ENCODE measurements around the gene GRM7.

Gene GRM7

DNA sequence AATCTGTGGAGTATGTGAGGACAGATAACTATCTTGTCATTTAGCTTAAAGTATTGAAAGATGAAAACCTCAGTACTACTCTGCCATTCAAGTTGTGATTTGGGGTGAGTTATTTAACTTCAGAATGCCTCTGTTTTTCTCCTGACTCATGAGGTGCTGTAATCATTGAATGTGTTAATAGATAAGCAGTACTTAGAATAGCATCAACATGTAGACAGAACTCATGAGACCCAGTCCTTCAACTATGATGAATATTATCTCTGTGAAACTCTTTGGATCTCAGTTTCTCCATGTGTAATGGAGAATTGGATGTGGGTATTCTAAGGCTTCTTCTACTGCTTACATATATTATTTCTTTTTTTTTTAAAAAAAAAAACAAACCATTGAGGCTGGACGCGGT lies 431.4 kb downstream of the GRM7 start:
- FAIRE-seq (no peak), DNase-seq (ENCODE audit: low spot score) (no peak)

DNA sequence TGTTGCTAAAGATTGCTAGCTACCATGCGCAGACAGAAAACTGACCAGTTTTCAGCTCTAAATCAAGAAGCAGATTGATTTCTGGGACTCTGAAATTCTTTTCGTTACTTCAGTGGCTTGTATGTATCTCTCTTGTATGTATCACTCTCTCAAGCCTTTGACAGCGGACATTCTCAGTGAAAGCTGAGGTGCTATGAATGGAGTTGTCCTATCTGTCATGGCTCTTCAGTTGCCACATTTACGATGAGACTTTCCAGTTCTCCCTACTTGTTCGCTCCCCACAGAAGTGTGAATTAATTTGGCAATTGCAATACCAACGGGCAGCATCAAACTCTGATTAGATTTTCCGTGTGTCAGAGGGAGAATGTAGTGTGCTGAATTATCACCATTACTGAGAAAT lies 432.4 kb downstream of the GRM7 start:
- DNase-seq (ENCODE audit: low spot score), result no peak
- no peak for FAIRE-seq

GRCh38 chr3:7305561-7305960 lies 444.6 kb downstream of the GRM7 start:
- DNase-seq (ENCODE audit: low spot score), result no peak
- FAIRE-seq, result no peak

DNA sequence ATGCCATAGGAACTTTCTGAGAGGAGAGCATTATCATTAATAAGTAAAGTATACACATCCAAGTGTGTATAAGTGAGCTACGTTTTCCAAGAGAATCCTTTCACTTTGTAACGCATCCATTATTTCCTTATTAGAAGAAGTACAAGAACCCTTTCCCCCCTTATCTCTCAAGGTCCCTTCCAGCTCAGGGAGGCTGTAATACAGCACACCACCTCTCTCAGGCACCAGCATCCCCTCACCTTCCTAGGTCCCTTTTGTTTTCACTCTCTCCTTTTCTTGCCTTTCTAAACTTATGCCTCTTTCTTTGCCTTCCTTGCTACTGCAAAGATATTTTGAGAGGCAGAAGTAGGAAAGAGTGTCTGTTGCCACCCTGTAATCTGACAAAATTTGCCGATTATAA lies 446.0 kb downstream of the GRM7 start:
- FAIRE-seq, result no peak

GRCh38 chr3:7307410-7307809 lies 446.5 kb downstream of the GRM7 start:
- no peak for DNase-seq (ENCODE audit: low spot score)
- no peak for FAIRE-seq

More for the DNA sequence above, 446.0 kb downstream of the GRM7 start:
- no peak for DNase-seq (ENCODE audit: low spot score)

DNA sequence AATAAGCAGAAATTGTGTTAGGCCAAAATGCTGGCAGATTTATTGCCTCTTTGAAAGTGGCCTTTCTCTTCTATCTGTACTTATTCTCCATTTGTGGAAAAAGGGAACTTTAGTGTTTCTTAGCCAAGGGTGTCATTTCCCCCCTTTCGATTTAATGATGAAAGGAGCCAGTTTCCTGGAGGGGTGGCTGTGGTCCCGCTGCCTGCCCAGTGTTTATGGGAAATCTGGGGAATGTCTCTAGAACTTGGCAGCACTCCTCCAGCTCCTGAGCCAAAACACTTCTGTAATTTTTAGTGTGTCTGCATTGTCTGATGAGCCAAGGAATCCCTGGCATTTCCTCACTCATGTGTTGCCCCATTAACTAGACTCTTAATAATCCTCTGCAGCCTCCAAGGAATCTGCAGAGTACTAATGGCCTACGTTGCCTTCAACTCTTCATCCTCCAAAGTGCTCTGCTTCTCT lies 448.8 kb downstream of the GRM7 start:
- no peak for DNase-seq (ENCODE audit: low spot score)
- FAIRE-seq, result no peak

GRCh38 chr3:7315037-7315436 lies 454.1 kb downstream of the GRM7 start:
- no peak for DNase-seq (ENCODE audit: low spot score)

DNA sequence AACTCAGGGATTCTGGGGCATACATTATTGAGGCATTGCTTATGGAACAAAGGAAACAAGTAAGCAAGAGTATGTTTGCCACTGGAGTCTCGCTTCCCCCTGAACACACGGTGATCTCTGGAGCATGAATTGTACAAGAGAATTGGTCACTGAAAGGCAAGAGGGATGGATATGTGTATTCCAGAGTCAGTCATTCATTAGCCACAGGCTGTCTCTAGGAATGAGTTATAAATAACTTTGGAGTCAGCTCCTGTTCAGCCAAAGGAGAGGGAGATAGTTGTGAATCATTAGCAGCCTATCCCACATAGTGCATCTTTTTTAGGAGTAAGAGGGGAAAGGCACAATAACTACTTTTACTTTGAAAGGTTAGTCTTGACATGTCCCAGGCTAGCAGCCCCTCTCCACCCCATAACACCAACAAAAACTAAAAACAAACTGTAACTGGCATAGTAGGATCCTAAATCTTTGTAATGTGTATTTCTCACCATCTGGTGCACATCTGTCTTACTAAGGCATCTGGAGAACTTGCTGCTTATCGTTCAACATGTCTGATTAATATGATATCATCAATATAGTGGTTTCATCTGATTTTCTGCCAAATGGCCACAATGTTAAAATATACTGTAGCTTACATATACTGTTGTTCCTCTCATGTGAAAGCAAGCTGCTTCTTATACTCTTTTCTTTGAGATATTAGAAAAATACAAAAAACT lies 462.2 kb downstream of the GRM7 start:
- DNase-seq (ENCODE audit: low spot score), result no peak
- FAIRE-seq, result no peak

More at GRCh38 chr3:7315037-7315436, 454.1 kb downstream of the GRM7 start:
- no peak for FAIRE-seq

- FAIRE-seq (no peak), DNase-seq (ENCODE audit: low spot score) (no peak)
These were observed 467.4 kb downstream of the GRM7 start for GRCh38 chr3:7328339-7328738.

DNA sequence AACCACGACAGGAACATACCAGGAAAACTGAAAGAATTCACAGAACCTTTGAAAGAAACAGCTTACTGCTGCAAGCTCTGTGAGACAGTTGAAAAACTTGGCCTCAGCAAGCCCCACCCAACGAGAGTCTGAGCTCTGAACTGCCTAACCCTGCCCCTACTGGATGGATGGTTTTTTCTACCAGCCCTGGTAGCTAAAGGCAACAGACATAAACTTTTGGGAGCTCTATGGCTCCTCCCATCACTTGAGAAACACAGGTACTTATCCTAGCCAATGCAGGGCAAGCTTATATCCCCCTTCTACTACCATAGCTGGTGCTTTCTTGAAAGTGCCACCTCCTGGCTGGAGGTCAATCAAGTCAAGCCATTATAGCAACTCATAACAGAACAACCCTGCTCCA lies 471.8 kb downstream of the GRM7 start:
- DNase-seq (ENCODE audit: low spot score) (no peak), FAIRE-seq (no peak)

GRCh38 chr3:7333125-7333524 lies 472.2 kb downstream of the GRM7 start:
- no peak for FAIRE-seq
- no peak for DNase-seq (ENCODE audit: low spot score)

- FAIRE-seq (no peak), DNase-seq (ENCODE audit: low spot score) (no peak)
These were observed 479.9 kb downstream of the GRM7 start for GRCh38 chr3:7340795-7341194.

GRCh38 chr3:7346364-7346763 lies 485.4 kb downstream of the GRM7 start:
- DNase-seq (ENCODE audit: low spot score), result no peak
- no peak for FAIRE-seq

DNA sequence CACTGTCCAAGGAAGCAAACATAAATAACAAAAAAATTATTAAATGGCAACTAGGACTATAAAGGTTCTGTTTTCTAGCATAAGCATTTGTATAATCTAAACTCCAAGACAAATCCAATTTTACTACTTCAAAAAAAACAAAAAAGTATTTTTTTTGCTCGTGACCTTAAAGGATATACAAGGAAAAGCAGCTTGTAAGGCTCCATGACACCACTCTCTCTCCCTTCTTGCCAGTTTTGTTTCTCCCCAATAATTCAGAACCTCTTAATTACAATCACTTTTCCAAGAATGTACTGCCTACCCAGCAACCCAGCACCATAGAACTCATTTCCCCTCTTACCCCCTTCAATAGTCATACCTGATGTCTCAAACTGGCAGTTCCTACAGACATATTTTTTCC lies 496.2 kb downstream of the GRM7 start:
- FAIRE-seq (no peak), DNase-seq (ENCODE audit: low spot score) (no peak)

DNA sequence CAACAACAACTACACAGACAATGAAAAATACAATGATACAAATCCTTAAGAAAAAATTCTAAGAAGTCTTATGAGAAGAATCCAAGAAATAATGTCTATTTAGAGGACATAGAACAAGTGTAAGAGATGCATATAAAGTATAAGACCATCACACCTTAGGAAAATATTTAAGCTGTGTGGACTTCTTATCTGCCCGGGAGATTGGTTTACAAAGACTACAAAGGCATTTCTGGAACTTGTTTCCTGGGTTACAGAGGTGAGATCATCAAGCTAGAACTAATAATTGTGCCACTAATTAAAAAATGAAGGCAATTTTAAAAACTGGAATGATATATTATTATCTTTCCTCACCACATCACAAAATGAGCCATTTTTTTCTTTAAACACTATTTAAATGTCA lies 507.1 kb downstream of the GRM7 start:
- FAIRE-seq (no peak), DNase-seq (ENCODE audit: low spot score) (no peak)

DNA sequence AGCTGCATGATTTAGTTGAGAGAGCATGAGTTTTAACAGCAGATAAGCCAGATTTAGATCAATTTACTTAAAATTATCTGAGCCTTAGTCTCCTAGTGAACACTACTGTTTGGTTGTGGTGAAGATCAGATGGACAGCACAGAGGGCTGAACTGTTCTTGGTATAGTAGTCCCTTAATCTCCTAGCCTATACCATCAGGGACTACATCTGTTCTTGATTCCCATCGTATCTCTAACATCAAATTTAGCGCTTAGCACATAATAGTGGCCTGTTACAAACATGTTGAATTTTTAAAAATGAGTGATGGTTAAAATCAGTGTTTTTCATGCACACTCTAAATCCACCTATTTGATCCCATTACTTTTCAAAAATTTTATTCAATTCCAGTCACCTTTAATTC lies 507.7 kb downstream of the GRM7 start:
- no peak for FAIRE-seq
- no peak for DNase-seq (ENCODE audit: low spot score)

GRCh38 chr3:7371693-7372572 lies 511.0 kb downstream of the GRM7 start:
- no peak for DNase-seq (ENCODE audit: low spot score)
- no peak for FAIRE-seq

DNA sequence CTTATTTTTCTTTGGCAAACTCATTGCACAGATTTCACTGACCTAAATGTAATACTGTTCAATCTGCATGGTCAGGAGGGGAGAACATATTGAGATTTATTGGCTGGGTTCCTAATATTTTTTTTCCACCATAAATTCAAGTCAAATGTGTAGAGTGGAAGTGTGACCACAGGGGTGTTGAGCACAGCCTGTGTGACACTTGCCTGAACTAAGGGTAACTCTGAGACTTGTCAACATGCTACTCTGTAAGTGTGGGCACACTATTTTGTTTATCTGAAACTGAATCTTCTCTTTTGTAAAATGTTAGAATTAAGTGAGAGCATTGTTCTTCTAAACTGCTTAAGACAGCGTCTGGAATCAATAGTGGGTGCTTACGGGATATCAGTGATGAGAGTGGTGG lies 516.2 kb downstream of the GRM7 start:
- DNase-seq (ENCODE audit: low spot score) (no peak), FAIRE-seq (no peak)

GRCh38 chr3:7381741-7382140 lies 520.8 kb downstream of the GRM7 start:
- DNase-seq (ENCODE audit: low spot score), result no peak
- no peak for FAIRE-seq

DNA sequence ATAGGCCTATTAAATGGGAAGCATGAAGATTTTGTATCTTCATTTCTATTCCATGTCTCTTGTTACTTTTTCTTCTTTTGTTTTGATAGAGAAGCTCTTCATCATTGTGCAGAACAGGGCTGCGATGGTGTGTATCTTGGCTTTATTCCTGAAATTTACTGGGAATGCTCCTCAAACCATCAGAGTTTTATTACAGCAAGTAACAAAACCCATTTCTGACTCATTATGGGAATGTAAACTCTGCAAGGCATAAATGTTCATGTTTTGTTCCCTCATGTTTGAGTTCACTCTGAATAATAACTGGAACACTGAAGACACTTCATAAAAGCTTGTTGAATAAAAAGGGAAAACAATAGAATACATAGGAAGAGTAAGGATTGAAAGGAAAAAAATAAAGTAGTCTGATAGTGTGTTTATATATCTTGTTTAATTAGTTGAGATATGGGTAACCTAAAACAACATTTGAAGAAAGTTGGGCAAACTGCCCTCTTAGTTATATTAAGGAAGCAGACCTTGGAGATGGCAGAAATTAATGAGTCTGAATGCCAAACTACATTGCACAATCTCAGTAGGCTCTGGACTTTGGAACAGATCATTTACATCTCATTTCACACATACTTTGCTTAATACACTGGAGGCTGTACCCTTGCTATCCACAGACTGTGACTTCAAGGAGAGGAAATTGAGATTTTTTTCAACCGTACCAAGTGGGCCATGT lies 521.5 kb downstream of the GRM7 start:
- no peak for DNase-seq (ENCODE audit: low spot score)
- FAIRE-seq, result no peak

DNA sequence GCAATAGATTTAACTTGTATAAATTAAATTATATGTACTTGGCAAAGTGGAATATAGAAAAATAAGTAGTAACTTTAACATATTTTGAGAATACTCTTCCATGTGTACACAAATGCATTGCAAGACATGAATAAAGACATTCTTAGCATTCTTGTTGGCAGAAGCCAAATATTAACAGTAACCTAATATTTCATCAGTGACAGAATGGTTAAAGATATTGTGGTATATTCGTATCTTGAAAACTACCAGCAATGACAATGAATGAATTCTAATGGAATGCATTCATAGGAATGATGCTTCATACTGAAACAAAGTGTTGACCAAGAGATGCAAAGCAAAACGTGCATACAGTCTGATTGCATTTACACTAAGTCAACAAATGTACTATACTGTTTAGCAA lies 524.7 kb downstream of the GRM7 start:
- FAIRE-seq (no peak), DNase-seq (ENCODE audit: low spot score) (no peak)

- DNase-seq (ENCODE audit: low spot score) (no peak), FAIRE-seq (no peak)
These were observed 527.1 kb downstream of the GRM7 start for GRCh38 chr3:7388026-7388425.

All from RCC 7860 (cell line).